ENCODE results near the gene SMC5.
A peak's percentile ranks its signal among the peaks of the same experiment; 100 is the strongest.

SMC5 gene

DNA sequence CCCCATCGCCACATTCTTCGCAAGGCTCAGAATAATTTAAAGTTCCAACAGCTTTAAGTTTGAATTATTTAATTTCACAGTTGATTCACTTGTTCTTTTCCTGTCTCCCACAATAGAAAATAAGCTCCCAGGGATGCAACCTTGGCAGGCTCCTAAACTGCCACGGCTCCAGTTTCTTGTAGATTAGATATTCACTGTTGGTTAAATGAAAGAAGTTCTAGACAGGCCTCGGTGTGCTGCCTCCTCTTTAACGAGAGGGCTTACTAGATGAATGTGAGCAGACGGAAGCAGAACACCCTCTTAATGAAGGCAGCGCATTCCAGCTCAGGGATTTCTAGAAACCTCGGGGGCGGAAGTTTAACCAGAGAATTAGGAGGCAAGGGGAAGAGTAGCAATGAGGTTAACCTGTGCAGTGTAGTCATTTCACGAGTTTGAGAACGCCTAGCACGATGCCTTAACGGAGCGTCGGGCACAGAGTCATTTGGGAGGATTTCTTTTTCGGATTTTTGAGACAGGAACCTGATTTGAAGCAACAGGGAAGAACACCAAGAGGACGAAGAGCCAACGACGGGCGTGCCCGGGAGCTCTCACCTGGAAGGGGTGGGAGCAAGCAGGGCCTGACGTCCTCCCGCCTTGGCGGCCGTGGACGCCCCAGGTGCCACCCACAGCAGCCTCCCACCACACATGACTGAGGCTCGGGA, 637 bp upstream of the SMC5 start:
- Mint-ChIP-seq H3K27me3 (no peaks in the 10 kb centered on the region), H3K4me3 (peak overlapping the region; percentile 90), H3K4me1 (ENCODE audit: low read depth) (peaks cover 52% of the 10 kb centered on the region), H3K27ac (peak overlapping the region; percentile 99), H3K36me3 (ENCODE audit: low read depth) (peaks cover 35% of the 10 kb centered on the region), H3K9me3 (no peaks in the 10 kb centered on the region)

GRCh38 chr9:70259512-70259802, 679 bp downstream of the SMC5 start:
- Mint-ChIP-seq H3K36me3 (ENCODE audit: low read depth) (peaks cover 40% of the 10 kb centered on the region), H3K4me3 (peak overlapping the region; percentile 90), H3K4me1 (ENCODE audit: low read depth) (peaks cover 59% of the 10 kb centered on the region), H3K27me3 (no peaks in the 10 kb centered on the region), H3K27ac (peak overlapping the region; percentile 99), H3K9me3 (no peaks in the 10 kb centered on the region)

- Mint-ChIP-seq H3K36me3 (ENCODE audit: low read depth) (peaks cover 45% of the 10 kb centered on the region), H3K4me1 (ENCODE audit: low read depth) (peaks cover 64% of the 10 kb centered on the region), H3K4me3 (peak overlapping the region; percentile 90), H3K27ac (peak overlapping the region; percentile 99), H3K27me3 (no peaks in the 10 kb centered on the region), H3K9me3 (no peaks in the 10 kb centered on the region)
Measured at GRCh38 chr9:70260007-70260443, 1.2 kb downstream of the SMC5 start.

DNA sequence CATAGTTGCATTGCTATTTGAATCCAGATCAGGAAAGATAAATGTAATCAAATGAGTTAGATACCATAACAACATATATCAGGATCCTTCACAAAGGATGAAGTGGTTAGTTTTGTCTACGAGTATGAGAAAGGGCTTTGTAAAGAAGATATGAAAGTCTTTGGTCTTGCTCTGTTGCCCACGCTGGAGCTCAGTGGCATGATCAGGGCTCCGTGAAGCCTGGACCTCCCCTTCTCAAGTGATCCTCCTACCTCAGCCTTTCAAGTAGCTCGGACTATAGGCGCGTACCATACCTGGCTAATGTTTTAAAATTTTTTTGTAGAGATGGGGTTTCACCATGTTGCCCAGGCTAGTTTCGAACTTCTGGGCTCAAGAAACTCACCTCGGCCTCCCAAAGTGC, 1.8 kb downstream of the SMC5 start:
- peaks cover 66% of the 10 kb centered on the region for H3K4me1 Mint-ChIP-seq (ENCODE audit: low read depth)
- peak overlapping the region; percentile 99 for H3K27ac Mint-ChIP-seq
- H3K36me3 Mint-ChIP-seq (ENCODE audit: low read depth), result peaks cover 51% of the 10 kb centered on the region
- H3K9me3 Mint-ChIP-seq, result no peaks in the 10 kb centered on the region
- no peaks in the 10 kb centered on the region for H3K27me3 Mint-ChIP-seq
- H3K4me3 Mint-ChIP-seq, result peak overlapping the region; percentile 90

DNA sequence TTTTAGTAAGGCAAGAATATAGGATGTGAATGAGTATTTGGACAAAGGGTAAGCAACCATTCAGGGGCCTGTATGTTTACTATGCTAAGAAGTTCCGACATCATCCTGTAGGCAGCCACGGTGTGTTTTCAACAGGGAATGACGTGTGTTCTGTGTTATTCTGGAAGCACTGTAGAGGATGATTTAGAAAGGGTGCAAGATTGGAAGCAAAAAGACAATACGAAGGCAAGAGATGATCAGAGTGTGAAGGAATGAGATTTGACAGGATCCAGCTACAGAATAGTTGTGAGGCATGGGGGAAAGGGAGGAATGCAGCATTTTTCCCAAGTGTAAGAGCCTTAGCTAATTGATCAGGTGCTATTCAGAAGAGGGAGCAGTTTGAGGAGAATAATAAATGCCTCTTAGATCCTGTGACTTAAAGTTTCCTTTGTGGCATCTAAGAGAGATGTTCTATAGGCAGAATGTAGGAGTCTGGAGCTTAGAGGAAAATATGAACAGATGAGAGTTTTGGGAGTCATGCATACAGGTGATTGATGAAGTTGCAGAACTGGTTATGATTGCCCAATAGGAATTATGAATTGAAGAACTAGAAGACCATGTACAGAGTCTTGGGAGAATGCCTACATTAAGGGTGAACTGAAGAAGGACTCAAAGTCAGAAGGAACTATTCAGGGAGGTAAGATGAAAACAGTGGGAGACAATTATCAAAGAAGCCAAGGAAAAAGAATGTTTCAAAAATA, 2.5 kb downstream of the SMC5 start:
- H3K4me1 Mint-ChIP-seq (ENCODE audit: low read depth), result peaks cover 70% of the 10 kb centered on the region
- peak overlapping the region; percentile 90 for H3K4me3 Mint-ChIP-seq
- peak overlapping the region; percentile 99 for H3K27ac Mint-ChIP-seq
- no peaks in the 10 kb centered on the region for H3K27me3 Mint-ChIP-seq
- H3K36me3 Mint-ChIP-seq (ENCODE audit: low read depth), result peaks cover 58% of the 10 kb centered on the region
- H3K9me3 Mint-ChIP-seq, result no peaks in the 10 kb centered on the region

- H3K4me1 Mint-ChIP-seq (ENCODE audit: low read depth), result peaks cover 73% of the 10 kb centered on the region
- H3K36me3 Mint-ChIP-seq (ENCODE audit: low read depth), result peaks cover 65% of the 10 kb centered on the region
- peak overlapping the region; percentile 90 for H3K4me3 Mint-ChIP-seq
Measured at GRCh38 chr9:70262366-70262765, 3.6 kb downstream of the SMC5 start.

DNA sequence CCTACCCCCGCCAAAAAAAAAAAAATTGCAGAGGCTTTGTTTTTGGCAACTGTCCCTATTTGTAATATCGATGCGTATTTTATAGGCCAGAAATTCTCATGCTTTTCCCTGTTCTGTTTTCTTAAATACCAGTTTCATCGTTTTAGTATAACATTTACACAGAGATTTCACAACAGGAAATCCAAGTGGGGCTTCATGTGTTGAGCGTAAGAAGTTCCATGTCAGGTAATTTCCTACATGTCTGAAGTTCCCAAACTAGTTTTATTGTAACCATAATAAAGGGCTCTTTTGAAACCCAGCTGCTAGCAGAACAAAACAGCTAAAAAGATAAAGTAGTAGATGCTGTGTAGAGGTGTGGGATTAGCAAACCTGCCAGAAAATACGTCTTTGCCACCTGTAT, 4.2 kb downstream of the SMC5 start:
- Mint-ChIP-seq H3K4me1 (ENCODE audit: low read depth) (peaks cover 71% of the 10 kb centered on the region), H3K36me3 (ENCODE audit: low read depth) (peaks cover 69% of the 10 kb centered on the region), H3K9me3 (no peaks in the 10 kb centered on the region), H3K27me3 (no peaks in the 10 kb centered on the region), H3K4me3 (peak overlapping the region; percentile 90), H3K27ac (peak overlapping the region; percentile 99)

More at GRCh38 chr9:70262366-70262765, 3.6 kb downstream of the SMC5 start:
- peak overlapping the region; percentile 99 for H3K27ac Mint-ChIP-seq
- H3K9me3 Mint-ChIP-seq, result no peaks in the 10 kb centered on the region
- H3K27me3 Mint-ChIP-seq, result no peaks in the 10 kb centered on the region

DNA sequence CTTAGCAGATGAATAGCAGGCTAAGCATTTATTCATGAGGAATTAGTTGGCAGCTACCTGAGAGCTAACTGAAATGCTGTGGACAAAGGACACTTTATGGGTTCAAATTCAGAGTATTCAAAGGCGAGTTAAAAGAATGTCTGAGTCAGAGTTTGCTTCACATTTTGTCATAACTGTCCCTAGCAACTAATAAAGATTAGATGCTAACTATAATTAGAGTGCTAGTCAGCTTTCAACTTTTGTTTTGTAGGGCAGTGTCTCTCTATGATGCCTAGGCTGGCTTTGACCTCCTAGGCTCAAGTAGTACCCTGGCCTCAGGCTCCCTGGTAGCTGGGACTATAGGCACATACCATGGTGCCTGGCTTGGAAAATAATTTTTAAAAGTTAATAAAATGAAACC, 4.6 kb downstream of the SMC5 start:
- Mint-ChIP-seq H3K4me3 (peak overlapping the region; percentile 90), H3K9me3 (no peaks in the 10 kb centered on the region), H3K36me3 (ENCODE audit: low read depth) (peaks cover 70% of the 10 kb centered on the region), H3K27ac (no peak overlapping the region), H3K27me3 (no peaks in the 10 kb centered on the region), H3K4me1 (ENCODE audit: low read depth) (peaks cover 66% of the 10 kb centered on the region)

GRCh38 chr9:70278305-70278704, 19.5 kb downstream of the SMC5 start:
- H3K27ac Mint-ChIP-seq, result no peak overlapping the region
- H3K4me1 Mint-ChIP-seq (ENCODE audit: low read depth), result peaks cover 23% of the 10 kb centered on the region
- H3K27me3 Mint-ChIP-seq, result no peaks in the 10 kb centered on the region
- H3K9me3 Mint-ChIP-seq, result no peaks in the 10 kb centered on the region
- no peak overlapping the region for H3K4me3 Mint-ChIP-seq
- H3K36me3 Mint-ChIP-seq (ENCODE audit: low read depth), result peaks cover 70% of the 10 kb centered on the region

DNA sequence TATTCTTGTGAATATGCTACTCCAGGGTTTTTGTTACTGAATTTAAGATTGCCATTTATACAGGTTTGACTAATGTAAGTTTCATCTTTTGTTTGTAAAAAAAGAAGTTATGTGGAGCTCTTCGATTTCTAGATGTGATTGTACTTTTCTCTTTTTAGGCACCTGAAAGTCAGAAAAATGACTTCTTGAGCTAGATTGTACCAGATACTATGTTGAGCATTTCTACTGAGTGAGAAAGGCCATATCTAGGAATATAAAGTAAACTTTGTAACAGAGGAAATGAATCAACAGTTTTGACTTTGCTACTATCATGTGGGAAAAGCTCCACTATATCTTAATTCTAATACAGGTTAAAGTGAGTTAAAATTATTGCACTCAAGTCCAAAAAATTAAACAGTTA, 25.1 kb downstream of the SMC5 start:
- Mint-ChIP-seq H3K4me3 (no peak overlapping the region), H3K27ac (no peak overlapping the region), H3K27me3 (no peaks in the 10 kb centered on the region), H3K4me1 (ENCODE audit: low read depth) (peaks cover 8% of the 10 kb centered on the region), H3K36me3 (ENCODE audit: low read depth) (peaks cover 82% of the 10 kb centered on the region), H3K9me3 (no peaks in the 10 kb centered on the region)

- H3K4me3 Mint-ChIP-seq, result no peak overlapping the region
- no peaks in the 10 kb centered on the region for H3K9me3 Mint-ChIP-seq
- no peak overlapping the region for H3K27ac Mint-ChIP-seq
- H3K4me1 Mint-ChIP-seq (ENCODE audit: low read depth), result peaks cover 8% of the 10 kb centered on the region
- peaks cover 89% of the 10 kb centered on the region for H3K36me3 Mint-ChIP-seq (ENCODE audit: low read depth)
- H3K27me3 Mint-ChIP-seq, result no peaks in the 10 kb centered on the region
Measured at GRCh38 chr9:70285246-70285645, 26.5 kb downstream of the SMC5 start.

DNA sequence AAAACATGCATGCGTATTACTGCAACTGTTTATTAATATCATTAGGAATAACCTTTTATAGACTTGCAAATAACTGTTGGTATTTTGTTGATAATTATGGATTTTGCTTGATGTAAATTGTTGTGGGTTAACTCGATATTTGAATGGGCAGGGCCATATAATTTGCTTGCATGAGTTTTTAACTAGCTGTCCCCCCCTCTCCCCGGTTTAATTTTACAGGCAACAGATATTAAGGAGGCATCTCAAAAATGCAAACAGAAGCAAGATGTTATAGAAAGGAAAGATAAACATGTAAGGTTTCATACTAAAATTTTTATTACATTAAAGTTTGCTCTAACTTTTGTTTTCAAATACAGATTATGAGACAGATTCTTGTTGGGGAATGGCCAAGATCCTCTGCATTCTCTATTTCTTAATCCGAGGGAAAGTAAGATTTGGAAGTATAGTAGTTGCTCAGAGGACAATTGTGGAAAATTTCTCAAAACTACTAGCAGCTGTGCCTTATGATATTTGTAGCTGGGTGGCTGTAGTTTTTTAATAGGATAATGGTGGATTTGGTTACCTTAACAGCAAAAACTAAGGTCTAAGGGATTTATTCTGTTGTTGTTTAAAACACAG, 27.3 kb downstream of the SMC5 start:
- Mint-ChIP-seq H3K4me3 (no peak overlapping the region), H3K4me1 (ENCODE audit: low read depth) (peaks cover 8% of the 10 kb centered on the region), H3K27me3 (no peaks in the 10 kb centered on the region), H3K36me3 (ENCODE audit: low read depth) (peaks cover 90% of the 10 kb centered on the region), H3K9me3 (no peaks in the 10 kb centered on the region), H3K27ac (no peak overlapping the region)

- Mint-ChIP-seq H3K9me3 (peaks cover 6% of the 10 kb centered on the region), H3K4me1 (ENCODE audit: low read depth) (peaks cover 12% of the 10 kb centered on the region), H3K36me3 (ENCODE audit: low read depth) (peaks cover 92% of the 10 kb centered on the region), H3K4me3 (no peak overlapping the region), H3K27ac (no peak overlapping the region), H3K27me3 (no peaks in the 10 kb centered on the region)
Measured at GRCh38 chr9:70290626-70291025, 31.8 kb downstream of the SMC5 start.

GRCh38 chr9:70291446-70291845, 32.7 kb downstream of the SMC5 start:
- peaks cover 12% of the 10 kb centered on the region for H3K4me1 Mint-ChIP-seq (ENCODE audit: low read depth)
- peaks cover 90% of the 10 kb centered on the region for H3K36me3 Mint-ChIP-seq (ENCODE audit: low read depth)
- H3K4me3 Mint-ChIP-seq, result no peak overlapping the region

DNA sequence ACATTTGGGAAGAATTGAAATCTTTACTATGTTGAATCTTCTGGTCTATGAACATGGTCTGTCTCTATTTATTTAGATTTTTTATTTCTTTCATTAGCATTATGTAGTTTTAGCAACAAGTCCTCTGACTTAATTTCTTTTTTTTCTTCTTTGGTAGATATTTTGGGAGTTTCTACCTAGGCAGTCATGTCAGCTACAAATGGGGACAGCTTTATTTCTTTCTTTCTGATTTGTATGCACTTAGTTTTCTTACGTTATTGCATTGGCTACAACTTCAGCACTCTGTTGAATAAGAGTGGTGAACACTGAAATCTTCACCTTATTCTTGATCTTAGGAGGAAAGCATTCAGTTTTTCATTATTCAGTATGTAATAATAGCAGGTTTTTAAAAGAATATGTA, 33.5 kb downstream of the SMC5 start:
- no peaks in the 10 kb centered on the region for H3K27me3 Mint-ChIP-seq
- no peak overlapping the region for H3K27ac Mint-ChIP-seq
- peaks cover 6% of the 10 kb centered on the region for H3K9me3 Mint-ChIP-seq
- no peak overlapping the region for H3K4me3 Mint-ChIP-seq
- peaks cover 82% of the 10 kb centered on the region for H3K36me3 Mint-ChIP-seq (ENCODE audit: low read depth)
- peaks cover 12% of the 10 kb centered on the region for H3K4me1 Mint-ChIP-seq (ENCODE audit: low read depth)

More at GRCh38 chr9:70291446-70291845, 32.7 kb downstream of the SMC5 start:
- H3K9me3 Mint-ChIP-seq, result peaks cover 6% of the 10 kb centered on the region
- no peaks in the 10 kb centered on the region for H3K27me3 Mint-ChIP-seq
- no peak overlapping the region for H3K27ac Mint-ChIP-seq

All from stimulated activated naive CD8-positive, alpha-beta T cell treated with anti-CD3 and anti-CD28 coated beads, Interleukin-15, Interleukin-2, amounts not matched to agents 100 ng/mL and 50 ng/mL, for 24 hours (primary cell).